Activated effector memory CD4-positive, alpha-beta T cell treated with anti-CD3 and anti-CD28 coated beads, Interleukin-2, amount 50 U/mL, for 16 hours (primary cell): ENCODE measurements around the gene AP3B1.

ENCODE experiments used
- DNase-seq: peaks from one replicate; pipeline ENCODE4 v3.0.0-alpha.2; 2020

AP3B1 gene

DNA sequence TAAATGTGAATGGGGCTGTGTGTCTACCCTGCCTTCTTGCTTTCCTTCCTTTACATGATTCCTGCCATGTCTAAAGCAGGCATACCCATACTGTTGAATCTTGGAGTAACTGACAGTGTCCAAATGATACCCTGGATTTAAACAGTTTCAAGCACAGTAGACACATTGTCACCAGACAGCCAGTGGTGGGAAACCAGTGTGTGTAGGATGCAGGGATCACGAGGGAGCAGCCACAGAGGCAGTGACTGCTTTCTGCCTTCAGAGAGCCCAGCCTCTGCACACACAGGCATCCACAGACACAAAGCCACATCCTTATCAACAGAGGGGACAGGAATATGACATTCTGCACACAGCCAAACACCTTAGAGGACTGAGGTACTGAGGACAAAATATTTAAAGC lies 334.2 kb downstream of the AP3B1 start:
- no peak for DNase-seq

- no peak for DNase-seq
Measured at GRCh38 chr5:77958642-77959330, 335.7 kb downstream of the AP3B1 start.

GRCh38 chr5:77957931-77958521 lies 336.5 kb downstream of the AP3B1 start:
- no peak for DNase-seq

DNA sequence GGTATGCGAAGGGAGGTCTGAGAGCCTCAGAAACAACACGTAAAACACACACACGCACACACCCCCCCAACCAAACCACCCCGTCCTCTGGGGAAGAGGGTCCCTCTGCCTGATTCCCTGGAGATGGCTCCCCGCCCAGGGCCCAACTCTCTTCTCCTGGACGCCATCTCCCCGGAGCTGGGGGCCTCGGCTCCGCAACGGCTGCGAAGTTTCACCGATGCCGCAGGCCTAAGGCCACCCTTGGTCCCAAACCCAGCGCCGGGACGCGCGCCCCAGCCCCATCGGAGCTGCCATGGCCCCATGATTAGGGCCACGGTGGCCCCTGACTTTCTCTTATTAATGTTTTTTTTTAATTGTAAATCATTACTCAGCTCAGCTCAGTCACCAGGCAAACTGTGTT lies 337.0 kb downstream of the AP3B1 start:
- DNase-seq, result no peak

DNA sequence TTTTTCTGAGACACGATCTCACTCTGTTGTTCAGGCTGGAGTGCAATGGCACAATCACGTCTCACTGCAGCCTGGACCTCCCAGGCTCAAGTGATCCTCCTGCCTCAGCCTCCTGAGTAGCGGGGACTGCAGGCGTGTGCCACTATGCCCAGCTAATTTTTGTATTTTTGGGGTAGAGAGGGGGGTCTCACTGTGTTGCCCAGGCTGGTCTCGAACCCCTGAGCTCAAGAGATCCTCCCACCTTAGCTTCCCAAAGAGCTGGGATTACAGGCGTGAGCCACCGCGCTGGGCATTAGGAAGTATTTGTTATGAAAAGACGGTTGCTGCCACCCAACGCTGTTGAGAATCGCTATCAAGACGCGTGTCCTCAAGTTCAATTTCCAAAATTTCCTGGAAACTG lies 337.4 kb downstream of the AP3B1 start:
- no peak for DNase-seq

DNA sequence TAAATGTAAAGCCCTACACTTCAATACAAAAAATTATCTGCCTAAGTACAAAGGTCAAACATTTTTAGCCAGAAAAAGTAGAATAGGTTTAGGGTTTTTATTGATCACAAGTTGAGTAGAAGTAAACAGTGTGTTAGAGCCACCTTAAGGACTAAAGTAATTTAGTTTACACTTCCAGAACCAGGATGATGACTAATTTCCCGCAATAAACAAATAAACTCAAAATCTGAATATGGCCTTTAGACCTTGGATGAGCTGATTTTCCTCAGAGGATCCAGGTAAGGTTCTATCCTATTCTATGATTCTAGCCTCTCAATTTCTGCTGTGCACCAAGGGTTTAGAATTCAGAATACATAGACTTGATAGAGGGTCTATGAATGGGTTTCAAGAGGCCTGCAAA lies 338.9 kb downstream of the AP3B1 start:
- no peak for DNase-seq

DNA sequence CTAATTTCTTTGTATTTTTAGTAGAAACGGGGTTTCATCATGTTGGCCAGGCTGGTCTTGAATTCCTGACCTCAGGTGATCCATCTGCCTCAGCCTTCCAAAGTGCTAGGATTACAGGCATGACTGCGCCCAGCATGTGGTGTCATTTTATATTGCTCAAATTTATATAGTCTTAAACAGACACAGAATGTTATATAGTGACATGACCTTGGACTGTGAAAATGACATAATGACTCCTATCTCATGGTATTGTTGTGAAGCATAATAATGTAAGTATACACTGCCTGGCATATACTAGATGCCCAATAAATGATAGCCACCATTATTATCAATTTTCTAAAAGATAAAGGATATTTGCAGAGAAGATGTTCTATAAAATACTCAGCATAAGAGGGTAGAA lies 341.1 kb downstream of the AP3B1 start:
- DNase-seq, result no peak

GRCh38 chr5:77952636-77953212 lies 341.8 kb downstream of the AP3B1 start:
- DNase-seq, result no peak
